GM19240 (cell line): ENCODE results near the gene CMTM8.
"Not testable (repeated sequence)": the region's sequence is repeated elsewhere in the genome, so short reads cannot be mapped to it uniquely, and the experiment has no call there.

Experiments used
- DNase-seq: peaks from one replicate; pipeline ENCODE4 v3.0.0; 2011; ENCODE audit warnings: low spot score; ENCODE audit not compliant: insufficient read length

The CMTM8 gene

DNA sequence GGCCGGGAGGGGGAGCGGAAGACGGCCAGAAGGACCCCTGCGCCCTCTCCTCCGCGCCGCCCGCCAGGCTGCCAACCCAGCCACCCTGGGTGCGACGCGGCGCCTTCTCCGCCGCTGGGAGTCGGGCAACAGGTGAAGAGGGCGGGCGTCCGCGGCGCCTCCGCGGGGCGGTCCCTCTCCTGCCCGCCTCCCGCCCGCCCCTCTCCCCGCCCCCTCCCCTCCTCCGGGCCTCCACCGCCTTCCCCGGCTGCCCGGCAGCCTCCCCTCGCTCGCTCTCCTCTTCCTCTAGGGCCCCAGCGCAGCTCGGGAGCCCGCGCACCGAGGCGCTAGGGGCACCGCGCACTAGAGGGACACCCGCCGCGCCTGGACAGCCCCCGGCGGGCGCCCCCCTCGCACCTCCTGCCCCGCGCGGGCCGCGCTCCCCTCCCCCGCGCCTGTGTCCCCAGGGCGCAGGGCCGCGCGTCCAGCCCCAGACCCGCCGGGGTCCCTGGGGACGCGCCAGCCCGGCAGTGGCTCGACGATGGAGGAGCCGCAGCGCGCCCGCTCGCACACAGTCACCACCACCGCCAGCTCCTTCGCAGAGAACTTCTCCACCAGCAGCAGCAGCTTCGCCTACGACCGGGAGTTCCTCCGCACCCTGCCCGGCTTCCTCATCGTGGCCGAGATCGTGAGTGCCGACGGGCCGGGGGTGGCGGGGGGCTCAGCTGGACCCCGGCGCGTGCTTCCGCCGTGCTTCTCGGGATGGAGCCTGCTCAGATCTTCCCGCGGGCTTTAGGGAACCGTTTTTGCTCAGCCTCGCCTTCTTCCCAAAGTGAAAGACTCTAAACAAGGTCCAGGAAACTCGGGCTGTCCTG lies at the start of gene CMTM8:
TSS of gene CMTM8 (plus strand) at position 228 of the 854 bp plus-strand sequence. CDS start at position 521, 293 bp downstream.
- DNase-seq: no peak

DNA sequence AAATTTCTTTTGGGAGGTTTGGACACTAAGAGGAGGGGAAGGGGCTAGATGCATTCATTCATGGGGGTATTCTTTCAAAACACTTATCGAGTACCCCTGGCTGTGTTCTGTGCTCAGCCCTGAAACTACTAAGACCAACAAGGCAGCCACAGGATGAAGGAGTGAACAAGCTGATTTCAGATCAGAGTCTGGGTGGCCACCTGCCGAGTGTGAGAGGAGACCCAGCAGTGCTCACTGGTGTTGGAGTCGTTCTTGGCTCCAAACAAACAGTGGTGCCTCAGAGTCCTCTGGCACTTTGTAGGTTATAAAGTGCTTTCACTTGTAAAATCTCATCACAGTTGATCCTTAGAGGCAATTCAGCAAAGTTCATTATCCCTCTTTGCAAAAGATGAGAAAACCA lies 48.8 kb upstream of the CMTM8 start:
- no peak for DNase-seq

DNA sequence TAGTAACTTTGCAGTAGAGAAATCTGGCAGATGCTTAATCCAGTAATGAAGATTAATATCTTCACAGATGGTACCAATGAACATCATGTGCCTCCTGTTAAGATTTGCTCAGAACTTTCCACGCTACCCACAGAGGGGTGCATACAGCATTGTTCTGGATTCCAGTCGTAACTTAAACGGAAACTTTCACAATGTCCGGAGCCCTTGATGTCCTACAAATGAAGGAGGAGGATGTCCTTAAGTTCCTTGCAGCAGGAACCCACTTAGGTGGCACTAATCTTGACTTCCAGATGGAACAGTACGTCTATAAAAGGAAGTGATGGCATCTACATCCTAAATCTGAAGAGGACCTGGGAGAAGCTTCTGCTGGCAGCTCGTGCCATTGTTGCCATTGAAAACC lies 47.9 kb upstream of the CMTM8 start:
- DNase-seq: not testable (repeated sequence)

GRCh38 chr3:32193101-32193500 lies 45.4 kb upstream of the CMTM8 start:
- no peak for DNase-seq

GRCh38 chr3:32194653-32195052 lies 43.8 kb upstream of the CMTM8 start:
- DNase-seq: no peak

DNA sequence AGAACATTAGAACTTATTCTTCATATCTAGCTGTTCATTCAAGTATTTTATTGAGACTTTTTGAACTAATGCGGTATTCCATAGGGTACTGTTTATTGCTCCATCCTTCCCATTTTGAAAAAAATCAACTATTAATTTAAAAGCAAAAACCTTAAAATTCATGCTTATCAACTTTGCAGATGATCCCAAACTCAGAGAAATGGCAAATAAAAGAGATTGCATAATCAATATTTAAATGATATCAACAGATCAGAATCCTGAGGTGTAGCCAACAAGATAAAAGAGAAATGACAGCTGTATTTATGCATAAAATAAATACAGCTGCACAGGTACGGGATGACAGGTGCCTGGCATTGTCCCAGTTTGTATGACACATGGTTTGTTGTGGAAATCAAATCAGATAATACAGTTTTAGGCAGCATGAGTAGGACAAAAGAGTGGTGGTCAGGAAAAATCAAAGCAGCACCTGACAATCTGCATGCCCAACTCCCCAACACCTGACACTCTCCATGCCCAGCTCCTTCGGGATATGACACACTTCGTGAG lies 42.4 kb upstream of the CMTM8 start:
- no peak for DNase-seq

- DNase-seq: no peak
These were observed 40.5 kb upstream of the CMTM8 start for GRCh38 chr3:32197991-32198390.

DNA sequence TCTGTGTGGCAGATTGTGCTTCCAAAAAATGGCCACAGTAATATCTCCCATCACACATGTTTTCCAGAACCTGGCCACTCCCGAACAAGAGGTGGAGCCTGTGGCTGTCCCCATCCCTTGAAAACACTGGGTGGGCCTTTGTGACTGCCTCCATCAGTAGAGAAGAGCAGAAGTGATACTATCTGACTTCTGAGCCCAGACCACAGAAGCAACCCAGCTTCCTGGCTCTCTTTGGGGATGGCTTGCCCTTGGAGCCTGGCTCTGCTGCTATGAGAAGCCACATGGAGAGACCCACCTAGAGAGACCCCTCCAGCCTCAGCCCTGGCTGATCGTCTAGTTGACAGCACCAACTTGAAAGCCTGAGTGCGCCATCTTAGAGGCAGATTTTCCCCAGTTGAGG lies 39.8 kb upstream of the CMTM8 start:
- DNase-seq: no peak

DNA sequence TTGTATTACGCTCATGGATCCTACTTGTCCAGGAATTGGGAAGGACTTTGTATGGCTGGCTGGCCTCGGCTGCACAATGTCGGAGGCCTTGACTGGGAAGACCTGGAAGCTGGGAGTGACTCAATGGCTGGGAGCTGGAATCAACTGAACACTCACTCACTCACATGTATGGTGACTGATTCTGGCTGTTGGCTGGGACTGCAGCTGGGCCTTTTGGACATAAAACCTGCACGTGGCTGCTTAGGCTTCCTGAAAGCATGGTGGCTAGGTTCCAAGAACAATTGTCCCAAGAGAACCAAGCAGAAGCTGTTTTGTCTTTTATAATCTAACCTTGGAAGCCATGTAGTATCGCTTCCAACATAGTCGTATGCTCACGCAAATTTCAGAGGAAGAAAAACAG lies 38.0 kb upstream of the CMTM8 start:
- DNase-seq: no peak

DNA sequence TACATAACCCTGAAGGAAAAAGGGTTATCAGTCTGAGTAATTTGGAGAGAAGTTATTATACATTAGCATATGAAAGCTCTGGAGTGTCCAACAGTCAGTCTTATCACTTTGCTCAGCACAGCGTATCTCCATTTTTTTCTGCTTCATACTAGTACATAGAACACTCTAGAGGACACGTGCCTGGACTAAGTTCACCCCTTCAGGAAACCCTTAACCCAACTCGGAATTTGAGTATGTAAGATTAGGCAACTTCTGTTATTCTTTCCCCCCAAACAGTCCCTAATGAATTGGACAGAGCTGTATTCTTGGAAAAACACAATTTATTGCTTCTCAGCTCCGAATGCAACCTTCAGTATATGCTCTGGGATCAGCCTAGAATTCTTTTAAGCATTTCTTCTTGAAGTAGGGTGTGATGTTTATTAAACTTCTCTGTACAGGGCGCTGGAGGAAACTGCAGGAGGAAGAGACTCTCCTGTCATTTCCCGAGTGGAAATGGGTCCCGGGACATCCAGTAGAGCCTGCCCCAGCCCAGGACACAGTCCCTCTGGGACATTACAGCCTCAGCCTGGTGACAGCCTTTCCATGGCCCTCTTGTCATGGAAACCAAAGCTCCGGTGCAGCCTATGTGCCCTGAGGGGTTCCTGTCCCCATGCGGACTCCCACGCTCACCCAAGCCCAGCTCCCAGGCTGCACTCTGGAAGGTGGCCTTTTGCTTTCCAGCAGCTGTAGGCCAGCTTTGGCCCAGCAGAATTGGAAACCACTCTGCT lies 37.3 kb upstream of the CMTM8 start:
- DNase-seq: no peak

GRCh38 chr3:32202496-32202895 lies 36.0 kb upstream of the CMTM8 start:
- DNase-seq: no peak

- DNase-seq: no peak
These were observed 34.6 kb upstream of the CMTM8 start for GRCh38 chr3:32203854-32204253.

DNA sequence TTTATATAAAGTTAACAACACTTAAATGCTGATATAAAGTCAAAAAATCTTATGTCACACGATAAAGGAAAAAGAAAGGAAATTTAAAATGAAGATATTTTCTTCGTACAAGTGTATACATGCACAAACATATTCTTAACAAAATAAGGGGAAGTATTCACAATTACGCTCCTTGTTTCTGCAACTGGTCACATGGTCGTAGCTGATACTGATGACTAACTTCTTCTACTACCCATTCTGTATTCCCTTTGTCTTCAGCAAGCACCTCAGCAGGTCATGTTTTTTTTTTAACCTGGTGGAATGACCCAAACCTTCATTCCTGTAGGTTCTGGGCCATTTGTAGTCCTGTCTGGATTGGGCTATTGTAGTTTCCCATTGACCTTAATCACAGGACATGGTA lies 30.0 kb upstream of the CMTM8 start:
- no peak for DNase-seq

DNA sequence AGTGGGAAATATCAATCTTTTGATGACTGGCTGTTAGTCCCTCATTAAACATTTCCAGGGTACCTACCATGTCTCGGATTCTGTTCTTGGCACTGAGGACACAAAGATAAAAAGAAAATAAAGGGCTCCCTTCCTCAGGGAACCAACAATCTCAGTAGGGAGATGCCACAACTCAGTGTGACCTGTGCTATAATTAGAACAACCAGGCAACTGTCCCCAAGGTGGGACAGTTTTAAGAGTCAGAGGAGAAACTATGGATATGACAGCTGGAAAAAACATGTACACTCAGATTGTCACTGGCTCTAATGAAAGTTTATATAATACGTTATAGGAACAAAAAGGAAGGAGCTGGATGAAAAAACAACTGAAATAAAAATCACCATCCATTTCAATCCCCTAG lies 23.3 kb upstream of the CMTM8 start:
- no peak for DNase-seq

DNA sequence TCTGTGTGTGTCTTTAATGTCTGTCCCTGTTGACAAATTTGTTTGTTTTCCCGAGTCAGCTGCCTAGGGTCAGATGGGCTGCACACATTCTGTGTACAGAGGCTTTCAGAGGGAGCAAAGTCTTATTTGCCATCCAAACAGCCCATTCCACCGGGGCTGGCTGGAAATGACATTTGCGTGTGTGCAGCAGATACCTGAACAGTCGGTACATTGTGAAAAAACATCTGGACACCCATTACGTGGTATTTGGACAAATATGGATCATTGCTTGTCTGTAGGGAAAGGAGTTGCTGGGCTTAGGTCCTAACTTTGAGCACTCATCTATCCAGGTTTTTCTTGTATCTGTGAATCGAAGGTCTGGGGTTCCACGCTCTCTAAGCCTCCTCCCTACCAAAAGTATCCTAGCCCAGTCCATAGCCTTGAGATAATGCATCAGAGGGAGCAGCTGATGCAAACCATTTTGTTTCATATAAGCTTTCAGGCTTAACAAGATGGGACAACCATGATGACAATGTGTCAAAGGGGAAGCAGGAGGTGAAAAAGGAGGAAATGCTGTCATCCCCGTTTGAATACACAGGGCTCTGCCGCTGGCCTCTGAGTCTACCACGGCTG lies 22.2 kb upstream of the CMTM8 start:
- no peak for DNase-seq

DNA sequence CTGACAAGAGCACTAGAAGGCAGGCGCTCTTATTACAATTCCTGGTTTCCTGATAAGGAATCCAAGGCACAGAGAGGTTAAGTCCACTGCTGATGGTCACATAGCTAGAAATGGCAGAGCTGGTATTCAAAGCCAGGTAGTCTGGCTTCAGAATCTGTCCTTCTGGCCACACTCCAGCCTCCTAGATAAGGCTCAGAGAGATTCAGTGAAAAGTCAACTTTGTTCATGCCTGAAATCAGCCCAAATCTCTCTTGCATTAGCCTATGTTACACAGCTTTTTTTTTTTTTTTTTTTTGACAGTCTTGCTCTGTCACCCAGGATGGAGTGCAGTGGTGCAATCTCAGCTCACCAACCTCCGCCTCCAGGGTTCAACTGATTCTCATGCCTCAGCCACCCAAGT lies 21.1 kb upstream of the CMTM8 start:
- no peak for DNase-seq

DNA sequence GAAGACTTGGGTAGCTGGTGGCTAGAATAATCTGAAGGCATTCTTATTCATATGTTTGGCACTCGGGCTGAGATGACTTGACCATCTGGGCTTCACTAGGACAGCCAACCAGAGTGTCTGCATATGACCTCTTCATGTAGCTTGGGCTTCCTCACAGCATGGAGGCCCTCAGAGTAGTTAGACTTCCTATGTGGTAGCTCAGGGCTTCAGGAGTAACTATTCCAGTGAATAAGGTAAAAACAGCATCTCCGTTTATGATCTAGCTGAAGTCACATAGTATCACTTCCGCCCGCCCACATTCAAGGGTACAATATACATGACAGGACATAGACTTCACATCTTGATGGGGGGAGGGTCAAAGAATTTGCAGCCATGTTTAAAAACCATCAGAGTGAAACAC lies 18.9 kb upstream of the CMTM8 start:
- no peak for DNase-seq

- no peak for DNase-seq
These were observed 18.5 kb upstream of the CMTM8 start for GRCh38 chr3:32220006-32220405.

DNA sequence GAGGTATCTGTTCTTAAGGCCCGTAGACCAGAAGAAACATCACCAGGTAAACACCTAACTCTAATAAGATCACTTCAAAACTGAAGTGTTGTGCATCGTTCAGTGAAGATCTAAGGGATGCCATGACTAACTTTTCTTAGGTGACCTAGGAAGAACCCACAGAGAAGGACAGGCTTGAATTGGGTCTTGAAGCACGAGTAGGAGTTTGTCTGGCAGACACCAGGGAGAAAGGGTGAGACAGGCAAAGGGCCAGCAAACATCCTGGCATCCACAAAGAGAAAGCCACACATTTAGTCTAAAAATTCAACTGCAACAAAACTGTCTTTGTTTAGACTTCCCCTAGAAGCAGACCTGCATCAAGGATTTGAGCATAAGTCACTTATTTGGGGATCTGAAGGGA lies 15.5 kb upstream of the CMTM8 start:
- no peak for DNase-seq

DNA sequence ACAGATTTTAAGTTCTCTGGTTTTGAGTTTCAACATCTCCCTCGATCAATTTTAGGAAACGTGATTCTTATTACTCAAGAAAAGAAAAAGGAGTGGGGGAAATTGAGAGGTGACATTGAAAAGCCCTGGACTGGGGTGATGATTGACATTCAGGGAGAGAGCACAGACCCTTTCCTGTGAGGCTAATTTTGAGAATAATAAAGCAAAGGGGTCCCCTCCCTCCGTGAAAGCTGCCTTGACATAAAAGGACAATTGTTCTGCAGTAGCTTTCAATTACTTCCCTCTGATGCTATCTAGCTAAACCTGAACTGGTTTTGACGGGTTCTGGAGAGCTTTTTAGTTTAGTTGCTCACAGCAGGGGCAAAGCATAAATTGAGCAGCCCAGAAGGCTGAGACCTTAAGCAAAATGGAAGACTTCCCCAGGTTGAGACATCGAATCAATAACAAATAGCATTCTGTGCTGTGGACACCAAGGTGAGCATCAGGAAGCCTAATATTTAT lies 14.4 kb upstream of the CMTM8 start:
- DNase-seq: no peak

- no peak for DNase-seq
These were observed 11.5 kb upstream of the CMTM8 start for GRCh38 chr3:32226875-32227500.
